HUES6 (cell line): ENCODE measurements around the gene SH3GL1.
A peak's percentile ranks its signal among the peaks of the same experiment; 100 is the strongest.

Experiments
- H3K27ac ChIP-seq: 2 replicates; pipeline ENCODE4 v1.7.0; 2013; ENCODE audit warnings: low read depth, mild to moderate bottlenecking, low read length, inconsistent platforms
- H3K27me3 ChIP-seq: 2 replicates; pipeline ENCODE4 v1.6.1; 2013; ENCODE audit warnings: low read length; ENCODE audit not compliant: control insufficient read depth, insufficient read depth
- H3K36me3 ChIP-seq: 2 replicates; pipeline ENCODE4 v1.6.1; 2013; ENCODE audit warnings: low read length; ENCODE audit not compliant: control insufficient read depth, insufficient read depth
- H3K4me1 ChIP-seq: 2 replicates; pipeline ENCODE4 v1.6.1; 2013; ENCODE audit warnings: low read length; ENCODE audit not compliant: control insufficient read depth, insufficient read depth
- H3K4me3 ChIP-seq: 2 replicates; pipeline ENCODE4 v1.5.1; 2013; ENCODE audit warnings: low read depth, low read length
- H3K9ac ChIP-seq: one replicate; pipeline ENCODE4 v1.6.1; 2013; ENCODE audit warnings: mild to moderate bottlenecking, low read length
- H3K9me3 ChIP-seq: 2 replicates; pipeline ENCODE4 v1.6.1; 2013; ENCODE audit warnings: low read depth, low read length; ENCODE audit not compliant: control insufficient read depth, insufficient read depth

Gene SH3GL1

GRCh38 chr19:4400135-4400936 lies at the start of gene SH3GL1:
SH3GL1 (minus strand) TSS chr19:4400547; CDS start chr19:4400368, 179 bp downstream.
- Histone ChIP-seq H3K4me1 (peaks cover 16% of the 10 kb centered on the region), H3K9me3 (no peaks in the 10 kb centered on the region), H3K4me3 (peak within 1 kb of the TSS; percentile 80), H3K27me3 (no peaks in the 10 kb centered on the region), H3K36me3 (peaks cover 21% of the 10 kb centered on the region), H3K9ac (peak within 1 kb of the TSS; percentile 90), H3K27ac (peak within 1 kb of the TSS; percentile 76)

- Histone ChIP-seq H3K36me3 (peaks cover 65% of the 10 kb centered on the region), H3K9me3 (no peaks in the 10 kb centered on the region), H3K27ac (no peak overlapping the region), H3K9ac (no peak overlapping the region), H3K4me1 (no peaks in the 10 kb centered on the region), H3K27me3 (no peaks in the 10 kb centered on the region), H3K4me3 (no peak overlapping the region)
These were observed 49.3 kb upstream of the SH3GL1 start for GRCh38 chr19:4449639-4450028.

GRCh38 chr19:4449022-4449638 lies 48.8 kb upstream of the SH3GL1 start:
- peaks cover 70% of the 10 kb centered on the region for H3K36me3 ChIP-seq
- H3K27ac ChIP-seq, result no peak overlapping the region
- H3K9ac ChIP-seq, result no peak overlapping the region
- H3K9me3 ChIP-seq, result no peaks in the 10 kb centered on the region
- no peaks in the 10 kb centered on the region for H3K4me1 ChIP-seq
- no peaks in the 10 kb centered on the region for H3K27me3 ChIP-seq
- H3K4me3 ChIP-seq, result no peak overlapping the region

- Histone ChIP-seq H3K36me3 (peaks cover 77% of the 10 kb centered on the region), H3K4me3 (no peak overlapping the region), H3K27ac (no peak overlapping the region), H3K9ac (no peak overlapping the region), H3K27me3 (no peaks in the 10 kb centered on the region), H3K4me1 (no peaks in the 10 kb centered on the region), H3K9me3 (no peaks in the 10 kb centered on the region)
These were observed 48.0 kb upstream of the SH3GL1 start for GRCh38 chr19:4448147-4448985.

- Histone ChIP-seq H3K36me3 (peaks cover 77% of the 10 kb centered on the region), H3K27me3 (no peaks in the 10 kb centered on the region), H3K4me3 (no peak overlapping the region), H3K27ac (no peak overlapping the region), H3K9ac (no peak overlapping the region), H3K9me3 (no peaks in the 10 kb centered on the region), H3K4me1 (no peaks in the 10 kb centered on the region)
These were observed 47.2 kb upstream of the SH3GL1 start for GRCh38 chr19:4447327-4448146.

- no peak overlapping the region for H3K4me3 ChIP-seq
- H3K9me3 ChIP-seq, result no peaks in the 10 kb centered on the region
- peak overlapping the region; percentile 16; the same call in 1 of the 2 replicates for H3K27ac ChIP-seq
- H3K9ac ChIP-seq, result peak overlapping the region; percentile 12
- no peaks in the 10 kb centered on the region for H3K4me1 ChIP-seq
- H3K36me3 ChIP-seq, result peaks cover 79% of the 10 kb centered on the region
- H3K27me3 ChIP-seq, result no peaks in the 10 kb centered on the region
These were observed 46.4 kb upstream of the SH3GL1 start for GRCh38 chr19:4446704-4447200.

GRCh38 chr19:4445963-4446703 lies 45.8 kb upstream of the SH3GL1 start:
- Histone ChIP-seq H3K9ac (peak overlapping the region; percentile 12), H3K4me1 (no peaks in the 10 kb centered on the region)

GRCh38 chr19:4444765-4445741 lies 44.7 kb upstream of the SH3GL1 start:
- peaks cover 82% of the 10 kb centered on the region for H3K36me3 ChIP-seq
- H3K4me3 ChIP-seq, result no peak overlapping the region
- no peaks in the 10 kb centered on the region for H3K4me1 ChIP-seq
- H3K27ac ChIP-seq, result no peak overlapping the region
- H3K27me3 ChIP-seq, result no peaks in the 10 kb centered on the region
- H3K9me3 ChIP-seq, result no peaks in the 10 kb centered on the region
- H3K9ac ChIP-seq, result no peak overlapping the region

More at GRCh38 chr19:4445963-4446703, 45.8 kb upstream of the SH3GL1 start:
- Histone ChIP-seq H3K4me3 (no peak overlapping the region), H3K27me3 (no peaks in the 10 kb centered on the region), H3K27ac (no peak overlapping the region), H3K36me3 (peaks cover 76% of the 10 kb centered on the region), H3K9me3 (no peaks in the 10 kb centered on the region)

GRCh38 chr19:4443966-4444764 lies 43.8 kb upstream of the SH3GL1 start:
- H3K27me3 ChIP-seq, result no peaks in the 10 kb centered on the region
- peaks cover 85% of the 10 kb centered on the region for H3K36me3 ChIP-seq
- H3K27ac ChIP-seq, result no peak overlapping the region

More at GRCh38 chr19:4443966-4444764, 43.8 kb upstream of the SH3GL1 start:
- Histone ChIP-seq H3K9me3 (no peaks in the 10 kb centered on the region), H3K4me1 (no peaks in the 10 kb centered on the region), H3K9ac (no peak overlapping the region), H3K4me3 (no peak overlapping the region)
